Measurements from ENCODE around the gene ABCC1. TPM values are rescaled to one million over a fixed set of nuclear protein-coding genes. Genes with fewer than 3 reads are reported as not detected.

Gene ABCC1
- total and polyA plus RNA-seq, 3 donors from 2014 or later = 54.7 to 90.6 (median 88.0) TPM

DNA sequence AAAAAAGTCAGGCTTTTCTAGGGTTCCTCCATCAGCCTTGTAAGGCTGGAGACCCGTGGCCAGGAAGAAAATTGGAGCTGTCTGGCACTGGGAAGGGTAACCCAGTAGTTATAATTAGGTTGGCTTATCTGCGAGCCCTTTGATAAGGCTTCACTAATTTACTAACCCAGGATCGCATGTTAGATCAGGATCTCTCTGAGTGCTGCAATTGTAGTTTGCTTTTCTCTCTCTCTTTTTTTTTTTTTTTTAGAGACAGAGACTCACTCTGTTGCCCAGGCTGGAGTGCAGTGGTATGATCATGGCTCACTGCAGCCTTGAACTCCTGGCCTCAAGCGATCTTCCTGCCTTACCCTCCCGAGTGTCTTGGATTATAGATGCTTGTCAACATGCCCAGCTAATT, 17.0 kb downstream of the ABCC1 start:
- no peaks in the 10 kb centered on the region for H3K36me3 ChIP-seq (ENCODE audit: low read depth, missing control alignments)
- no peaks in the 10 kb centered on the region for H3K9me3 ChIP-seq
- no peak overlapping the region for H3K4me3 ChIP-seq
- H3K4me1 ChIP-seq = peaks cover 9% of the 10 kb centered on the region
- H3K27me3 ChIP-seq = no peaks in the 10 kb centered on the region
- H3K27ac ChIP-seq = no peak overlapping the region
- intact Hi-C loops (cut with DNase I; ENCODE audit: low total_unique reads) = no loop called here
- TF ChIP-seq CTCF (IDR thresholded peaks at IDR 0.05) (no peak), POLR2A (IDR thresholded peaks at IDR 0.05) (no peak)
- DNase-seq = no peak
- WGBS, 2 donors = 62 to 70% methylated on average over 5 of the region's 5 CpGs

DNA sequence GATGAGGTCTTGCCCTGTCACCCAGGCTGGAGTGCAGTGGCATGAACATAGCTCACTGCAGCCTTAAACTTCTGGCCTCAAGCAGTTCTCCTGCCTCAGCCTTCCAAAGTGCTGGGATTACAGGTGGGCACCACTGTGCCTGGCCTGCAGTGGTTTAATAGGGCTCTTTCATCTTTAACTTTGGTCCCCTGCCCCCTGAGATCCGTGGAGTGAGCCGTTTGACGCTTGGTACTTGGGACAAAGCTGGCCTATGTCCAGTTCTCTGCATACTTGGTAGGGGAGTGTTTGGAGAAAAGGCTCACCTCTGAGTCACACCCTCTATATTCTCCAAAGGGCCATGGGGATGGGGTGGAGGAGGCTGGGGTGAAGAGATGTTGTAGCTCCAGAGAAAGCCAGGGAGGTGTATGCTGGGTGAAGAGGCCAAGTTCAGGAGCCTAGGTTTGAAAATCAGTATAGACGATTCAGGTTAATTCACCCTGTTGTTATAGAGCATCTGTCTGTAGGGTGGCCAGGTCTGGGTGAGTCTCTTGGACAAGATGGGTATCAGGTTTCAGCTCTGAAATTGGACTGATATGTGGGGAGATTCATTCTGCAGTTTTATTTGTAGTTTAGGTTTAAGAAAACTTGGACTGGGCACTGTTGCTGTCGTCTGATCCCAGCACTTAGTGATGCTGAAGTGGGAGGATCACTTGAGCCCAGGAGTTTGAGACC, 17.6 kb downstream of the ABCC1 start:
- Histone ChIP-seq H3K27me3 (no peaks in the 10 kb centered on the region), H3K9me3 (no peaks in the 10 kb centered on the region), H3K4me3 (no peak overlapping the region), H3K36me3 (ENCODE audit: low read depth, missing control alignments) (no peaks in the 10 kb centered on the region), H3K4me1 (peaks cover 9% of the 10 kb centered on the region), H3K27ac (no peak overlapping the region)
- TF ChIP-seq POLR2A (IDR thresholded peaks at IDR 0.05) (no peak), CTCF (IDR thresholded peaks at IDR 0.05) (no peak)
- no peak for DNase-seq
- intact Hi-C loops (cut with DNase I; ENCODE audit: low total_unique reads) = no loop called here
- 39 to 52% methylated on average over 5 of the region's 5 CpGs for WGBS, 2 donors

DNA sequence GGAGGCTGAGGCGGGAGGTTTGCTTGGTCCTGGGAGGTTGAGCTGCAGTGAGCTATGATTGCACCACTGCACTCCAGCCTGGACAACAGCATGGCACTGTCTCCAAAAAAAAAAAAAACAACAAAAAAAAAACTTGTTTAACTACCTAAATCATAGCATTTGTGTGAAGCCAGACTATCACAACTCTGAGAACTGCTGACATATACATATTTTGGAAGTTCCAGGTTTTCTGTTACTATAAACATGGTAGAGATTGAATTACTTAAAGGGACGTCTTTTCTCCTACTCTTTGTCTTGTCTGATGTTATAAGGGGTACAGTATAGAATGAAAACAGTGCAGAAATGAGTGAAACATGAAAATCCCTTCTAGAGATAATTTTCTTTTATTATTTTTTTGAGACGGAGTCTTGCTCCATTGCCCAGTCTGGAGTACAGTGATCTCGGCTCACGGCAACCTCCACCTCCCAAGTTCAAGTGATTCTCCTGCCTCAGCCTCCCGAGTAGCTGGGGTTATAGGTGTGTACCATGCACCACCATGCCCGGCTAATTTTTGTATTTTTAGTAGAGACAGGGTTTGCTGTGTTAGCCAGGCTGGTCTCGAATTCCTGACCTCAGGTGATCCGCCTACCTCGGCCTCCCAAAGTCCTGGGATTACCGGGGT, 18.4 kb downstream of the ABCC1 start:
- intact Hi-C loops (cut with DNase I; ENCODE audit: low total_unique reads) = no loop called here
- Histone ChIP-seq H3K4me1 (peaks cover 9% of the 10 kb centered on the region), H3K4me3 (no peak overlapping the region), H3K9me3 (no peaks in the 10 kb centered on the region), H3K27me3 (no peaks in the 10 kb centered on the region), H3K36me3 (ENCODE audit: low read depth, missing control alignments) (no peaks in the 10 kb centered on the region), H3K27ac (no peak overlapping the region)
- no peak for DNase-seq
- TF ChIP-seq POLR2A (IDR thresholded peaks at IDR 0.05) (no peak), CTCF (IDR thresholded peaks at IDR 0.05) (no peak)
- WGBS, 2 donors = 90 to 94% methylated on average over 11 of the region's 11 CpGs

- H3K4me1 ChIP-seq = peaks cover 22% of the 10 kb centered on the region
- intact Hi-C loops (cut with DNase I; ENCODE audit: low total_unique reads) = no loop called here
- no peaks in the 10 kb centered on the region for H3K36me3 ChIP-seq (ENCODE audit: low read depth, missing control alignments)
- H3K27me3 ChIP-seq = no peaks in the 10 kb centered on the region
- no peak overlapping the region for H3K4me3 ChIP-seq
- no peak for DNase-seq
- whole genome bisulfite sequencing, 2 donors = 90 to 94% methylated on average over 3 of the region's 3 CpGs
- TF ChIP-seq CTCF (IDR thresholded peaks at IDR 0.05) (no peak), POLR2A (IDR thresholded peaks at IDR 0.05) (no peak)
- no peak overlapping the region for H3K27ac ChIP-seq
- no peaks in the 10 kb centered on the region for H3K9me3 ChIP-seq
Observed at GRCh38 chr16:15970202-15970601, 20.8 kb downstream of the ABCC1 start.
